Neural cell (in vitro differentiated cells): Measurements from ENCODE around the gene RET.

ENCODE experiments used
- EP300 ChIP-seq: fragments of 450-650 bp; conservative IDR thresholded peaks from 2 replicates; pipeline ENCODE4 v1.6.1; 2014; ENCODE audit warnings: antibody characterized with exemption, mild to moderate bottlenecking, moderate library complexity; ENCODE audit not compliant: poor library complexity, severe bottlenecking
- TAF1 ChIP-seq: IDR thresholded peaks from 2 replicates; pipeline ENCODE4 v1.6.1; 2012; ENCODE audit warnings: low read depth
- TF ChIP-seq, protein P1 (sequence below): IDR thresholded peaks from 2 replicates; pipeline ENCODE4 v1.6.1; 2012; ENCODE audit warnings: borderline replicate concordance
- TF ChIP-seq, protein P2 (sequence below): fragments of 450-650 bp; IDR thresholded peaks from 2 replicates; pipeline ENCODE4 v1.5.1; 2014; ENCODE audit warnings: antibody characterized with exemption, mild to moderate bottlenecking, moderate library complexity; ENCODE audit not compliant: poor library complexity, severe bottlenecking

GRCh38 chr10:43158636-43159035, 81.8 kb downstream of the RET start:
- TF ChIP-seq, protein P1, sequence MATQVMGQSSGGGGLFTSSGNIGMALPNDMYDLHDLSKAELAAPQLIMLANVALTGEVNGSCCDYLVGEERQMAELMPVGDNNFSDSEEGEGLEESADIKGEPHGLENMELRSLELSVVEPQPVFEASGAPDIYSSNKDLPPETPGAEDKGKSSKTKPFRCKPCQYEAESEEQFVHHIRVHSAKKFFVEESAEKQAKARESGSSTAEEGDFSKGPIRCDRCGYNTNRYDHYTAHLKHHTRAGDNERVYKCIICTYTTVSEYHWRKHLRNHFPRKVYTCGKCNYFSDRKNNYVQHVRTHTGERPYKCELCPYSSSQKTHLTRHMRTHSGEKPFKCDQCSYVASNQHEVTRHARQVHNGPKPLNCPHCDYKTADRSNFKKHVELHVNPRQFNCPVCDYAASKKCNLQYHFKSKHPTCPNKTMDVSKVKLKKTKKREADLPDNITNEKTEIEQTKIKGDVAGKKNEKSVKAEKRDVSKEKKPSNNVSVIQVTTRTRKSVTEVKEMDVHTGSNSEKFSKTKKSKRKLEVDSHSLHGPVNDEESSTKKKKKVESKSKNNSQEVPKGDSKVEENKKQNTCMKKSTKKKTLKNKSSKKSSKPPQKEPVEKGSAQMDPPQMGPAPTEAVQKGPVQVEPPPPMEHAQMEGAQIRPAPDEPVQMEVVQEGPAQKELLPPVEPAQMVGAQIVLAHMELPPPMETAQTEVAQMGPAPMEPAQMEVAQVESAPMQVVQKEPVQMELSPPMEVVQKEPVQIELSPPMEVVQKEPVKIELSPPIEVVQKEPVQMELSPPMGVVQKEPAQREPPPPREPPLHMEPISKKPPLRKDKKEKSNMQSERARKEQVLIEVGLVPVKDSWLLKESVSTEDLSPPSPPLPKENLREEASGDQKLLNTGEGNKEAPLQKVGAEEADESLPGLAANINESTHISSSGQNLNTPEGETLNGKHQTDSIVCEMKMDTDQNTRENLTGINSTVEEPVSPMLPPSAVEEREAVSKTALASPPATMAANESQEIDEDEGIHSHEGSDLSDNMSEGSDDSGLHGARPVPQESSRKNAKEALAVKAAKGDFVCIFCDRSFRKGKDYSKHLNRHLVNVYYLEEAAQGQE, result no peak
- TF ChIP-seq, protein P2, sequence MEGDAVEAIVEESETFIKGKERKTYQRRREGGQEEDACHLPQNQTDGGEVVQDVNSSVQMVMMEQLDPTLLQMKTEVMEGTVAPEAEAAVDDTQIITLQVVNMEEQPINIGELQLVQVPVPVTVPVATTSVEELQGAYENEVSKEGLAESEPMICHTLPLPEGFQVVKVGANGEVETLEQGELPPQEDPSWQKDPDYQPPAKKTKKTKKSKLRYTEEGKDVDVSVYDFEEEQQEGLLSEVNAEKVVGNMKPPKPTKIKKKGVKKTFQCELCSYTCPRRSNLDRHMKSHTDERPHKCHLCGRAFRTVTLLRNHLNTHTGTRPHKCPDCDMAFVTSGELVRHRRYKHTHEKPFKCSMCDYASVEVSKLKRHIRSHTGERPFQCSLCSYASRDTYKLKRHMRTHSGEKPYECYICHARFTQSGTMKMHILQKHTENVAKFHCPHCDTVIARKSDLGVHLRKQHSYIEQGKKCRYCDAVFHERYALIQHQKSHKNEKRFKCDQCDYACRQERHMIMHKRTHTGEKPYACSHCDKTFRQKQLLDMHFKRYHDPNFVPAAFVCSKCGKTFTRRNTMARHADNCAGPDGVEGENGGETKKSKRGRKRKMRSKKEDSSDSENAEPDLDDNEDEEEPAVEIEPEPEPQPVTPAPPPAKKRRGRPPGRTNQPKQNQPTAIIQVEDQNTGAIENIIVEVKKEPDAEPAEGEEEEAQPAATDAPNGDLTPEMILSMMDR, result no peak
- TF ChIP-seq EP300 (no peak), TAF1 (no peak)
